KMS-11 (cell line): ENCODE results near the gene WFIKKN1.

Experiments
- H2AFZ ChIP-seq: fragments of 200-600 bp; sonication (generic); 2 replicates; pipeline ENCODE4 v1.6.1; 2016; ENCODE audit warnings: antibody characterized with exemption, mixed run types, low read depth
- H3K27ac ChIP-seq: fragments of 200-600 bp; sonication (generic); 2 replicates; pipeline ENCODE4 v1.6.1; 2016; ENCODE audit warnings: mild to moderate bottlenecking, mixed run types
- H3K27me3 ChIP-seq: fragments of 200-600 bp; sonication (generic); 2 replicates; pipeline ENCODE4 v1.6.1; 2017; ENCODE audit warnings: mild to moderate bottlenecking, low read depth, mixed run types, moderate library complexity; ENCODE audit not compliant: insufficient read depth
- H3K36me3 ChIP-seq: fragments of 200-600 bp; sonication (generic); 2 replicates; pipeline ENCODE4 v1.6.1; 2017; ENCODE audit warnings: mild to moderate bottlenecking, mixed run types; ENCODE audit not compliant: insufficient read depth
- H3K4me1 ChIP-seq: fragments of 200-600 bp; sonication (generic); 2 replicates; pipeline ENCODE4 v1.6.1; 2016; ENCODE audit warnings: mild to moderate bottlenecking, low read depth, mixed run types; ENCODE audit not compliant: poor library complexity, severe bottlenecking
- H3K4me2 ChIP-seq: fragments of 200-600 bp; sonication (generic); 2 replicates; pipeline ENCODE4 v1.7.0; 2016; ENCODE audit warnings: mild to moderate bottlenecking, mixed run types
- H3K4me3 ChIP-seq: fragments of 200-600 bp; sonication (generic); IDR thresholded peaks from 2 replicates; pipeline ENCODE4 v1.6.1; 2017; ENCODE audit warnings: low read depth, low read length, mixed read lengths; ENCODE audit not compliant: insufficient read depth
- H3K79me2 ChIP-seq: fragments of 200-600 bp; sonication (generic); 2 replicates; pipeline ENCODE4 v1.6.1; 2016; ENCODE audit warnings: low read depth, mixed run types; ENCODE audit not compliant: insufficient read depth
- H3K9ac ChIP-seq: fragments of 200-600 bp; sonication (generic); 2 replicates; pipeline ENCODE4 v1.6.1; 2016; ENCODE audit warnings: mild to moderate bottlenecking, mixed run types
- H4K20me1 ChIP-seq: fragments of 200-600 bp; sonication (generic); 2 replicates; pipeline ENCODE4 v1.6.1; 2016; ENCODE audit warnings: mild to moderate bottlenecking, mixed run types; ENCODE audit not compliant: insufficient read depth
- TF ChIP-seq, protein P1 (sequence below): fragments of 200-600 bp; sonication (generic); conservative IDR thresholded peaks from 2 replicates; pipeline ENCODE4 v1.6.1; 2017; ENCODE audit warnings: low read depth, mild to moderate bottlenecking, antibody characterized with exemption, low read length, moderate library complexity, mixed read lengths

The WFIKKN1 gene

DNA sequence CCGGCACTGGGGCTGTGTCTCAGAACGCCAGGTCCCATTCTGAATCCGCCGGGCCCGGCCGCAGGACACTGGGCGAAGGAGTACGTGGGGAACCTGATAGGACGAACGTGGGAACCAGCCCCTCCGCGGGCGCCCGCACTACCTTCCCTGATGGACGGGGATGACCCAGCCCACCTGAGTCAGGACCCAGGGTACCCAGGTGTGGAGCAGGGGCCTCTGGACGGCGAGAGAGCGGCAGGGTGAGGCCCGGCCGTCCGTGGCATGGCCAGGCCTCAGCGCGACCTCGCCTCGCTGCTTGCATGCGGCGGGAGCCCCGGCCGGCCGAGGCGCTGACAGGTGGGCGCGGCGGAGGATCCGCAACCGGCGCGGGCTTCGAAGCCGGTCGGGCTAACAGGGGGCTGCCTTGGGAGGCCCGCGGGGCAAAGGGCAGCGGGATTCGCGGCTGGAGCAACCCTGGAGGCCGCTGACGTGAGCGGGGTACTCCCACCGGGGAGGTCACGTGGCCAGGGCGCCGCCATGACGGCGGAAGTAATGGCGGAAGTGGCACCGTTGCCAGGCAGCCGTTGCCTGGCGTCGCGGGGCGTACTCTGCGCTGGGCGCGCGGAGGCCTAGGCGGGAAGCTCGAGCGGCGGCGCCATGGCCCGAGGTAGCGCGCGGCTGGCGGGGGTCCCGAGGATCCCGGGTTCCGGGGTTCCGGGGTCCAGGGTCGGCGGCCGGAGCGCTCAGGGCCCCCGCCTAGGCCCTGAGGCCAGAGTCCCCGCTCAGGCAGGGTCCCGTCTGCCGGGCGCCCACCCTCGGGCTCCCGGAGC lies 18.2 kb downstream of the WFIKKN1 start, which contains the start of gene WDR90:
Gene WDR90 (plus strand): TSS at position 585 of the 809 bp plus-strand sequence. CDS start 52 bp downstream, at position 637.
- Histone ChIP-seq H2AFZ (peak within 1 kb of the TSS; percentile 50), H3K36me3 (no peaks in the 10 kb centered on the region)

DNA sequence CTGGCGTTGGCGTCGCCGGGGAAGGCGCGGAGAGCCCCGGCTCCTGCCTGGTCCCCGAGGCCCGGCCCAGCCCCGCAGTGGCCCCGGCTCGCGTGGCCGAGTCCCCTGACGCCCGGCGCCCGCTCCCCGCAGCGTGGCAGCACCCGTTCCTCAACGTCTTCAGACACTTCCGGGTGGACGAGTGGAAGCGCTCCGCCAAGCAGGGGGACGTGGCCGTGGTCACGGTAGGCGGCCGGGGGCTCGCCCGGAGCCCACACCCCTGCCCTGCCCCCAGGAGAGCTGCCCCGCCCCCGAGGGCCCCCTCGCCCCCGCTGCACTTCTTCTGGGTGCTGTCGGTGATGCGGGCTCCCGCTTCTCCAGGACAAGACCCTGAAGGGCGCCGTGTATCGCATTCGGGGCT lies 18.8 kb downstream of the WFIKKN1 start:
- H3K4me2 ChIP-seq, result peak overlapping the region; percentile 88
- H3K4me3 ChIP-seq, result no peak overlapping the region
- no peaks in the 10 kb centered on the region for H4K20me1 ChIP-seq
- no peaks in the 10 kb centered on the region for H3K36me3 ChIP-seq
- peaks cover 8% of the 10 kb centered on the region for H3K4me1 ChIP-seq
- H3K9ac ChIP-seq, result peak overlapping the region; percentile 87
- peak overlapping the region; percentile 84 for H3K27ac ChIP-seq
- no peaks in the 10 kb centered on the region for H3K27me3 ChIP-seq
- H3K79me2 ChIP-seq, result peaks cover 23% of the 10 kb centered on the region; the same call in 1 of the 2 replicates
- TF ChIP-seq, protein P1, sequence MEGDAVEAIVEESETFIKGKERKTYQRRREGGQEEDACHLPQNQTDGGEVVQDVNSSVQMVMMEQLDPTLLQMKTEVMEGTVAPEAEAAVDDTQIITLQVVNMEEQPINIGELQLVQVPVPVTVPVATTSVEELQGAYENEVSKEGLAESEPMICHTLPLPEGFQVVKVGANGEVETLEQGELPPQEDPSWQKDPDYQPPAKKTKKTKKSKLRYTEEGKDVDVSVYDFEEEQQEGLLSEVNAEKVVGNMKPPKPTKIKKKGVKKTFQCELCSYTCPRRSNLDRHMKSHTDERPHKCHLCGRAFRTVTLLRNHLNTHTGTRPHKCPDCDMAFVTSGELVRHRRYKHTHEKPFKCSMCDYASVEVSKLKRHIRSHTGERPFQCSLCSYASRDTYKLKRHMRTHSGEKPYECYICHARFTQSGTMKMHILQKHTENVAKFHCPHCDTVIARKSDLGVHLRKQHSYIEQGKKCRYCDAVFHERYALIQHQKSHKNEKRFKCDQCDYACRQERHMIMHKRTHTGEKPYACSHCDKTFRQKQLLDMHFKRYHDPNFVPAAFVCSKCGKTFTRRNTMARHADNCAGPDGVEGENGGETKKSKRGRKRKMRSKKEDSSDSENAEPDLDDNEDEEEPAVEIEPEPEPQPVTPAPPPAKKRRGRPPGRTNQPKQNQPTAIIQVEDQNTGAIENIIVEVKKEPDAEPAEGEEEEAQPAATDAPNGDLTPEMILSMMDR, result no peak
- peak overlapping the region; percentile 50 for H2AFZ ChIP-seq

More for the DNA sequence above, 18.2 kb downstream of the WFIKKN1 start, which contains the start of gene WDR90:
- peak within 1 kb of the TSS; percentile 84 for H3K27ac ChIP-seq
- H3K27me3 ChIP-seq, result no peaks in the 10 kb centered on the region
- H3K9ac ChIP-seq, result peak within 1 kb of the TSS; percentile 87
- no peak within 1 kb of the TSS for H3K4me3 ChIP-seq
- H3K4me2 ChIP-seq, result peak within 1 kb of the TSS; percentile 88
- H3K79me2 ChIP-seq, result peaks cover 25% of the 10 kb centered on the region; the same call in 1 of the 2 replicates
- H3K4me1 ChIP-seq, result peaks cover 8% of the 10 kb centered on the region
- TF ChIP-seq, protein P1, result no peak
- no peaks in the 10 kb centered on the region for H4K20me1 ChIP-seq

DNA sequence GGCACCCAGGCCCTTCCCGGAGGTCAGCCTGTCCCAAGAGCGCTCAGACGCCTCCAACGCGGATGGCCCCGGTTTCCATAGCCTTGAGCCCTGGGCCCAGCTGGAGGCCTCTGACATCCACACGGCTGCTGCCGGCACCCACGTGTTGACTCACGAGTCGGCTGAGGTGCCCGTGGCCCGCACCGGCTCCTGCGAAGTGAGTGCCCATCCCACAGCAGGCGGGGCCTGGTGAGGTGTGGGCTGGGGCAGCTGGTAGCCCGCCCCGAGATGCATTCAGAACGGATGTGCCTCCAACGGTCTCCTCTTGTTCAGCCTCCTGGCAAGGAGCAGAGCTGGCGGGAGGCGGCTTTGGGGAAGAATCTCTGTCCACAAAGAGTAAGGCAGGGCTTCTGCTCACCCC lies 21.1 kb downstream of the WFIKKN1 start:
- Histone ChIP-seq H3K79me2 (peaks cover 17% of the 10 kb centered on the region; the same call in 1 of the 2 replicates), H3K27ac (no peak overlapping the region), H4K20me1 (no peaks in the 10 kb centered on the region), H3K4me2 (no peak overlapping the region), H3K4me3 (no peak overlapping the region), H2AFZ (no peak overlapping the region), H3K4me1 (peaks cover 8% of the 10 kb centered on the region), H3K27me3 (no peaks in the 10 kb centered on the region), H3K9ac (no peak overlapping the region), H3K36me3 (no peaks in the 10 kb centered on the region)
- TF ChIP-seq, protein P1, result no peak

DNA sequence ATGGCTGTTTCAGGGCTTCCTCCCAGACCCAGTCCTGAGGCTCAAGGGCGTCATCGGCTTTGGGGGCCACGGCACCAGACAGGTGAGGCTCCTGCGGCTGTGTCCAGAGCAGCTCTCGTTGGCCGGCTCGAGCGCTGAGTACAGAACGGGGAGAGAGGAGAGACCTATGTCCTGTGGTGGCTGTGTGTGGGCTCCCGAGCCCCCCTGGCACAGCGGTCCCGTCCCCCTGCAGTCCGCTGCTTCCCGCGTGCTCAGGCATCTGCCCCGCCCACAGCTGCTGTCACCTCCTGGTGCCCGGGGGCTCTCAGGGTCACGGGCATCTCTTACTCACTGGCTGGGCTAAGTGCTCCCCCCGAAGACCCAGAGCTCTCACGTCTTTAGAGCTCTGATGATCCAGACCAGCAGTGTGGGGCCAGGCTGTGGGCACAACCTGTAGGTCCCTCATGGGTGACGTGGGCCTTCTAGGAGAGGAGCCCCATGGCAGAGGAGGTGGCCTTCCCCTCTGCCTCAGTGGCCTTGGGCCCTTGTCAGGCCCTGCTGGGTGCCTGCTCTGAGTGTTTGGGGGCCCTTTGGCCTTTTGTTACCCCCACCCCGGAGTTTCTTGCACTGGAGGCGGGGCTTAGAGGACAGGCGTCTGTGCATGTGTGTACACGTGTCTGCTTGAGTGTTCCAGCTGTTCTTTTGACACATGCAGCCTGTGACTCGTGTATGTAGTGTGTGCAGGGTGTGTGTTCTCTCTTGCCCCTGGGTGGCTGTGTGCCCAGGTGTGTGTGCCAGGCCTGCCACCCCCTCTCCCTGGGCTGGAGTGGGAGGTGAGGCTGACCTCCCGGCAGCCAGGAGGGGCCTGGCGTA lies 21.9 kb downstream of the WFIKKN1 start:
- Histone ChIP-seq H3K27me3 (no peaks in the 10 kb centered on the region), H3K27ac (no peak overlapping the region), H3K4me2 (no peak overlapping the region), H3K9ac (no peak overlapping the region), H2AFZ (no peak overlapping the region), H3K4me1 (peaks cover 8% of the 10 kb centered on the region), H3K36me3 (no peaks in the 10 kb centered on the region), H3K4me3 (no peak overlapping the region), H4K20me1 (no peaks in the 10 kb centered on the region), H3K79me2 (0 out of 2 replicates have a peak, but pooled peaks cover 17% of the 10 kb centered on the region)
- TF ChIP-seq, protein P1, result no peak
